ENCODE measurements around the gene RBBP8. TPM values are rescaled to one million over a fixed set of nuclear protein-coding genes. Genes with fewer than 3 reads are reported as not detected.

RBBP8 gene
- total RNA-seq, 6 donors from 2014 or later: 10.9 to 78.2 (median 30.3) TPM

GRCh38 chr18:22988208-22988607, 55.1 kb downstream of the RBBP8 start:
- DNase-seq (no peak), ATAC-seq (ENCODE audit: low FRiP score in 2 of 2) (no peak)
- H3K4me3 ChIP-seq: no peak overlapping the region
- TF ChIP-seq POLR2A (IDR thresholded peaks at IDR 0.05) (no peak), CTCF (IDR thresholded peaks at IDR 0.05) (no peak), EP300 (IDR thresholded peaks at IDR 0.05) (no peak), POLR2AphosphoS5 (IDR thresholded peaks at IDR 0.05) (no peak)
- no peaks in the 10 kb centered on the region for H3K4me1 ChIP-seq
- peaks cover 5 to 44% (median 12%) of the 10 kb centered on the region in 4 donors for H3K36me3 ChIP-seq
- 91 to 93% methylated on average over 3 of the region's 3 CpGs for WGBS, 2 donors
- H3K27ac ChIP-seq: no peak overlapping the region
- H3K9me3 ChIP-seq: no peaks in the 10 kb centered on the region
- no peaks in the 10 kb centered on the region for H3K27me3 ChIP-seq

- DNase-seq (no peak), ATAC-seq (ENCODE audit: low FRiP score in 2 of 2) (no peak)
- H3K4me1 ChIP-seq: no peaks in the 10 kb centered on the region
- H3K4me3 ChIP-seq: no peak overlapping the region
- H3K9me3 ChIP-seq: no peaks in the 10 kb centered on the region
- TF ChIP-seq CTCF (IDR thresholded peaks at IDR 0.05) (no peak), POLR2AphosphoS5 (IDR thresholded peaks at IDR 0.05) (no peak)
- H3K27ac ChIP-seq: no peak overlapping the region
- 94% methylated on average over 3 of the region's 3 CpGs for WGBS, 2 donors
- H3K36me3 ChIP-seq: peaks cover 0 to 36% (median 5%) of the 10 kb centered on the region in 4 donors
- H3K27me3 ChIP-seq: no peaks in the 10 kb centered on the region
Observed at GRCh38 chr18:22998344-22998743, 65.2 kb downstream of the RBBP8 start.

GRCh38 chr18:22999212-22999611, 66.1 kb downstream of the RBBP8 start:
- TF ChIP-seq POLR2A (IDR thresholded peaks at IDR 0.05) (no peak), CTCF (IDR thresholded peaks at IDR 0.05) (no peak), EP300 (IDR thresholded peaks at IDR 0.05) (no peak), POLR2AphosphoS5 (IDR thresholded peaks at IDR 0.05) (no peak)
- DNase-seq (no peak), ATAC-seq (ENCODE audit: low FRiP score in 2 of 2) (no peak)
- Histone ChIP-seq H3K4me1 (no peaks in the 10 kb centered on the region), H3K27ac (no peak overlapping the region), H3K27me3 (no peaks in the 10 kb centered on the region), H3K4me3 (no peak overlapping the region), H3K36me3 (peaks cover 0 to 35% (median 4%) of the 10 kb centered on the region in 4 donors), H3K9me3 (no peaks in the 10 kb centered on the region)
- 91 to 92% methylated on average over 1 of the region's 1 CpG for WGBS, 2 donors

- Histone ChIP-seq H3K27ac (no peak overlapping the region), H3K4me1 (no peaks in the 10 kb centered on the region), H3K27me3 (no peaks in the 10 kb centered on the region), H3K9me3 (no peaks in the 10 kb centered on the region), H3K4me3 (no peak overlapping the region), H3K36me3 (peaks cover 0 to 38% (median 4%) of the 10 kb centered on the region in 4 donors)
- no peak for ATAC-seq (ENCODE audit: low FRiP score in 2 of 2)
- DNase-seq: no peak
- 94 to 99% methylated on average over 2 of the region's 2 CpGs for WGBS, 2 donors
- TF ChIP-seq EP300 (IDR thresholded peaks at IDR 0.05) (no peak), POLR2AphosphoS5 (IDR thresholded peaks at IDR 0.05) (no peak), POLR2A (IDR thresholded peaks at IDR 0.05) (no peak), CTCF (IDR thresholded peaks at IDR 0.05) (no peak)
Observed at GRCh38 chr18:22999647-23000046, 66.5 kb downstream of the RBBP8 start.

GRCh38 chr18:23003289-23003688, 70.2 kb downstream of the RBBP8 start:
- no peak overlapping the region for H3K4me3 ChIP-seq
- 90 to 92% methylated on average over 3 of the region's 3 CpGs for WGBS, 2 donors
- no peak overlapping the region for H3K27ac ChIP-seq
- H3K36me3 ChIP-seq: peaks cover 0 to 29% (median 7%) of the 10 kb centered on the region in 4 donors
- DNase-seq (no peak), ATAC-seq (ENCODE audit: low FRiP score in 2 of 2) (no peak)
- H3K4me1 ChIP-seq: no peaks in the 10 kb centered on the region
- TF ChIP-seq POLR2AphosphoS5 (IDR thresholded peaks at IDR 0.05) (no peak), CTCF (IDR thresholded peaks at IDR 0.05) (no peak), EP300 (IDR thresholded peaks at IDR 0.05) (no peak), POLR2A (IDR thresholded peaks at IDR 0.05) (no peak)
- no peaks in the 10 kb centered on the region for H3K9me3 ChIP-seq
- H3K27me3 ChIP-seq: no peaks in the 10 kb centered on the region

Measured in upper lobe of left lung (tissue), 6 donors.